K562 (cell line): Measurements from ENCODE around the gene MSI1.

ENCODE experiments used
- ILK ChIP-seq: fragments of 450-650 bp; IDR thresholded peaks from 2 replicates; pipeline ENCODE4 v1.6.1; 2016; ENCODE audit warnings: missing genetic modification characterization, low read depth, mild to moderate bottlenecking, missing compliant biosample characterization, moderate library complexity, borderline replicate concordance
- MCM2 ChIP-seq: fragments of 450-650 bp; IDR thresholded peaks from 2 replicates; pipeline ENCODE4 v1.6.1; 2017; ENCODE audit warnings: low read depth, mild to moderate bottlenecking
- MTA1 ChIP-seq: fragments of 450-650 bp; IDR thresholded peaks from 2 replicates; pipeline ENCODE4 v1.6.1; 2017; ENCODE audit warnings: borderline replicate concordance
- POLR2A ChIP-seq: fragments of 450-650 bp; conservative IDR thresholded peaks from 2 replicates; pipeline ENCODE4 v1.6.1; 2016
- SIX5 ChIP-seq, 2 experiments: IDR thresholded peaks; 2 replicates each; pipeline ENCODE4 v1.6.1; 2011; ENCODE audit warnings: low read length in 2 of 2, borderline replicate concordance in 1 of 2, low read depth in 1 of 2, mild to moderate bottlenecking in 1 of 2, moderate library complexity in 1 of 2; ENCODE audit not compliant: insufficient read depth in 1 of 2
- ZFP91 ChIP-seq: sonication (generic); formaldehyde crosslinking; IDR thresholded peaks from 2 replicates; pipeline ENCODE4 v1.8.0; 2022; ENCODE audit warnings: mild to moderate bottlenecking, missing genetic modification reagents
- ZNF311 ChIP-seq: fragments of 250-450 bp; sonication (Bioruptor Pico); IDR thresholded peaks from 2 replicates; pipeline ENCODE4 v1.4.0; 2020; ENCODE audit warnings: mild to moderate bottlenecking, moderate library complexity

- TF ChIP-seq ILK (no peak), POLR2A (no peak), ZNF311 (CRISPR knock-in tag) (no peak), ZFP91 (no peak), MCM2 (no peak), SIX5 (IDR thresholded peaks at IDR 0.05; ENCODE audit: borderline replicate concordance in 1 of 2, insufficient read depth in 1 of 2, low read depth in 1 of 2, low read length in 2 of 2) (no peak), MTA1 (no peak)
Measured at GRCh38 chr12:120408771-120409170, 39.8 kb upstream of the MSI1 start.
